Neural cell (in vitro differentiated cells): ENCODE data around the gene FAM171A1.
"Not testable (repeated sequence)": the region's sequence is repeated elsewhere in the genome, so short reads cannot be mapped to it uniquely, and the experiment has no call there.

ENCODE experiments used
- CTCF ChIP-seq: fragments of 450-650 bp; IDR thresholded peaks from 2 replicates; pipeline ENCODE4 v1.5.1; 2014; ENCODE audit warnings: antibody characterized with exemption, mild to moderate bottlenecking, moderate library complexity; ENCODE audit not compliant: poor library complexity, severe bottlenecking
- EZH2 ChIP-seq: fragments of 200-600, 300-800 bp; shearing (Covaris generic), sonication (generic); IDR thresholded peaks from 2 replicates; pipeline ENCODE4 v1.6.1; 2014; ENCODE audit warnings: antibody characterized with exemption, low read length, borderline replicate concordance, mild to moderate bottlenecking; ENCODE audit not compliant: insufficient read depth, poor library complexity, severe bottlenecking
- POLR2AphosphoS5 ChIP-seq: IDR thresholded peaks from 2 replicates; pipeline ENCODE4 v1.6.1; 2012
- TAF1 ChIP-seq: IDR thresholded peaks from 2 replicates; pipeline ENCODE4 v1.6.1; 2012; ENCODE audit warnings: low read depth

GRCh38 chr10:15302188-15302956, 68.7 kb downstream of the FAM171A1 start:
- TF ChIP-seq POLR2AphosphoS5, CTCF, EZH2, TAF1: not testable (repeated sequence)
